Caco-2 (cell line): ENCODE measurements around the gene SIAH2. TPM values are rescaled to one million over a fixed set of nuclear protein-coding genes. Genes with fewer than 3 reads are reported as not detected.

Experiments used
- BruUV-seq: library from RNA; stranded (reverse); fragments of 400-500 nt; replicated peaks from 2 replicates; lab custom pipeline; 2021; lab: Mats Ljungman, UMichigan
- CTCF ChIA-PET: fragments of 300-600 bp; sonication (Branson Sonifier 250); formaldehyde crosslinking; loops from one replicate; lab custom pipeline; 2022; ENCODE audit warnings: antibody characterized with exemption; lab: Charles Lee
- POLR2A ChIA-PET: fragments of 300-600 bp; sonication (Branson Sonifier 250); formaldehyde crosslinking; loops from one replicate; lab custom pipeline; 2022; ENCODE audit warnings: antibody characterized with exemption; lab: Charles Lee
- DNase-seq, 2 experiments: peaks; one replicate each; pipeline versions ENCODE4 v3.0.0 to v3.0.0-alpha.2; 2020 to 2022
- H3K27me3 ChIP-seq: replicated peaks from 2 replicates; pipeline ENCODE4 v1.6.0; 2011; ENCODE audit warnings: low read length; ENCODE audit not compliant: control insufficient read depth, insufficient read depth
- H3K36me3 ChIP-seq: 2 replicates; pipeline ENCODE4 v1.5.1; 2011; ENCODE audit warnings: low read length; ENCODE audit not compliant: control insufficient read depth, insufficient read depth
- H3K4me1 ChIP-seq: fragments of 250-450 bp; sonication (Bioruptor Pico); 2 replicates; pipeline ENCODE4 v1.5.1; 2020; ENCODE audit warnings: mild to moderate bottlenecking
- H3K4me3 ChIP-seq: 2 replicates; pipeline ENCODE4 v1.5.1; 2011; ENCODE audit warnings: low read depth, mild to moderate bottlenecking, control low read depth, low read length
- H3K9me3 ChIP-seq: fragments of 250-450 bp; sonication (Bioruptor Pico); 2 replicates; pipeline ENCODE4 v1.5.1; 2020; ENCODE audit warnings: mild to moderate bottlenecking, moderate library complexity
- H3K27ac Mint-ChIP-seq: one replicate; pipeline ENCODE4 v1.8.0; 2022; ENCODE audit warnings: mixed read lengths; ENCODE audit not compliant: unreplicated experiment
- H3K27me3 Mint-ChIP-seq: one replicate; pipeline ENCODE4 v1.8.0; 2022; ENCODE audit warnings: mixed read lengths; ENCODE audit not compliant: insufficient read depth, unreplicated experiment
- H3K36me3 Mint-ChIP-seq: one replicate; pipeline ENCODE4 v1.8.0; 2022; ENCODE audit warnings: mild to moderate bottlenecking, mixed read lengths; ENCODE audit not compliant: insufficient read depth, unreplicated experiment
- H3K4me1 Mint-ChIP-seq: one replicate; pipeline ENCODE4 v1.8.0; 2022; ENCODE audit warnings: low read depth, mixed read lengths; ENCODE audit not compliant: unreplicated experiment
- H3K4me3 Mint-ChIP-seq: one replicate; pipeline ENCODE4 v1.8.0; 2022; ENCODE audit warnings: mild to moderate bottlenecking, moderate library complexity, mixed read lengths; ENCODE audit not compliant: unreplicated experiment
- H3K9me3 Mint-ChIP-seq: one replicate; pipeline ENCODE4 v1.8.0; 2022; ENCODE audit warnings: mixed read lengths; ENCODE audit not compliant: unreplicated experiment
- intact Hi-C: fragments of 100-400 bp; cut with micrococcal nuclease; formaldehyde crosslinking; loops from one replicate; pipeline ENCODE4 v1.10.0; 2022; ENCODE audit not compliant: unreplicated experiment
- total RNA-seq: library from RNA; stranded (reverse); gene quantifications from 2 replicates; pipeline ENCODE4 v1.2.3, GENCODE V29; 2022
- TF ChIP-seq, protein P1 (sequence below), 2 experiments: fragments of 200-600 bp in 1 of 2; IDR thresholded peaks; 1 replicate in 1 of 2; 2 replicates in 1 of 2; pipeline versions ENCODE4 v1.5.1 to v1.8.0; 2011 to 2022; ENCODE audit warnings: antibody characterized with exemption in 1 of 2, control low read depth in 1 of 2, inconsistent platforms in 1 of 2, low read depth in 1 of 2, low read length in 1 of 2, mild to moderate bottlenecking in 1 of 2, moderate library complexity in 1 of 2; ENCODE audit not compliant: insufficient read depth in 1 of 2, severe bottlenecking in 1 of 2, unreplicated experiment in 1 of 2

Gene SIAH2
- total RNA-seq, 1 experiment from 2014 or later, result 25.6 TPM

DNA sequence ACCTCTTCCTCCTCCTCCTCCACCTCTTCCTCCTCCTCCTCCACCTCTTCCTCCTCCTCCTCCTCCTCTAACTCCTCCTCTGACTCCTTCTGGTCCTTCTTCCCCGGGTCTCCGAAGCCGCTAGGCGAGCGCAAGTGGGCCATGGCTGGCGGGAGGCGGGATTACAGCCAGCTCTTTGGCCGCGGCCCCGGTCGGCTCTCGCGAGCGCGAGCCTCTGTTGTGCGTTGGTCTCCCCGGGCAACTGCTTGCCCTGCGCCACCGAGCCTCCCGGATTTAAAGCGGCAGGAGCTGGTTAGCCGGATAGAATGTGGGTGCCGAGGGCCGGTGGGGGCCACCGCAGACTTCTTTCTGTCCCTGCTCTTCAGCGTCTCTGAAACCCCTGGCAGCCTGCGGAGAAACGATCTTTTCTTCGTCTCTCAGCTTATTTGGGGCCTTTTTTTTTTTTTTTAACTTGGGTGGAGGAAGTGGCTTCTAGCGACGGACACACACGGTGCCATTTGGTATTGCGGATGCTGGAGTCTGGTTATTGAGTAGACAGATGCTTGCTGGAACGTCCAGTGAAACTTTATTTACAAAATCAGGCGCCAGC lies 59.1 kb downstream of the SIAH2 start, which contains the start of gene ERICH6:
Gene ERICH6 (minus strand): TSS at position 165 of the 589 bp plus-strand sequence. CDS start 22 bp downstream, at position 143.
- H3K27me3 Mint-ChIP-seq, result peaks cover 3% of the 10 kb centered on the region
- peak within 1 kb of the TSS; percentile 96 for H3K27ac Mint-ChIP-seq
- ChIA-PET CTCF (interaction anchor here (0.6 to 1.1 kb wide), 6 partner anchors 30 to 221 kb away, joined by 3 to 11 read pairs (median 6); partner anchors contain the start of gene SIAH2), POLR2A (interaction anchor here (0.6 to 2.1 kb wide), 7 partner anchors 14 to 444 kb away, joined by 3 to 18 read pairs (median 4); partner anchors contain the start of genes EIF2A, SELENOT, SERP1 and SIAH2)
- H3K4me3 Mint-ChIP-seq, result peak within 1 kb of the TSS; percentile 95
- H3K36me3 Mint-ChIP-seq, result peaks cover 13% of the 10 kb centered on the region
- Histone ChIP-seq H3K4me3 (peak within 1 kb of the TSS; percentile 52), H3K9me3 (no peaks in the 10 kb centered on the region), H3K4me1 (no peaks in the 10 kb centered on the region), H3K36me3 (no peaks in the 10 kb centered on the region), H3K27me3 (no peaks in the 10 kb centered on the region)
- TF ChIP-seq, protein P1, sequence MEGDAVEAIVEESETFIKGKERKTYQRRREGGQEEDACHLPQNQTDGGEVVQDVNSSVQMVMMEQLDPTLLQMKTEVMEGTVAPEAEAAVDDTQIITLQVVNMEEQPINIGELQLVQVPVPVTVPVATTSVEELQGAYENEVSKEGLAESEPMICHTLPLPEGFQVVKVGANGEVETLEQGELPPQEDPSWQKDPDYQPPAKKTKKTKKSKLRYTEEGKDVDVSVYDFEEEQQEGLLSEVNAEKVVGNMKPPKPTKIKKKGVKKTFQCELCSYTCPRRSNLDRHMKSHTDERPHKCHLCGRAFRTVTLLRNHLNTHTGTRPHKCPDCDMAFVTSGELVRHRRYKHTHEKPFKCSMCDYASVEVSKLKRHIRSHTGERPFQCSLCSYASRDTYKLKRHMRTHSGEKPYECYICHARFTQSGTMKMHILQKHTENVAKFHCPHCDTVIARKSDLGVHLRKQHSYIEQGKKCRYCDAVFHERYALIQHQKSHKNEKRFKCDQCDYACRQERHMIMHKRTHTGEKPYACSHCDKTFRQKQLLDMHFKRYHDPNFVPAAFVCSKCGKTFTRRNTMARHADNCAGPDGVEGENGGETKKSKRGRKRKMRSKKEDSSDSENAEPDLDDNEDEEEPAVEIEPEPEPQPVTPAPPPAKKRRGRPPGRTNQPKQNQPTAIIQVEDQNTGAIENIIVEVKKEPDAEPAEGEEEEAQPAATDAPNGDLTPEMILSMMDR (IDR thresholded peaks at IDR 0.05; ENCODE audit: insufficient read depth in 1 of 2, low read depth in 1 of 2, low read length in 1 of 2, severe bottlenecking in 1 of 2, unreplicated experiment in 1 of 2), result no peak
- BruUV-seq, result no TSS peak
- H3K4me1 Mint-ChIP-seq, result no peaks in the 10 kb centered on the region
- DNase-seq, result peak; percentile 90 to 93
- no peaks in the 10 kb centered on the region for H3K9me3 Mint-ChIP-seq
- intact Hi-C loops, result loop anchor here (5.0 kb wide), 1 partner anchor 102 kb away; the partner anchor contains the start of gene SELENOT

DNA sequence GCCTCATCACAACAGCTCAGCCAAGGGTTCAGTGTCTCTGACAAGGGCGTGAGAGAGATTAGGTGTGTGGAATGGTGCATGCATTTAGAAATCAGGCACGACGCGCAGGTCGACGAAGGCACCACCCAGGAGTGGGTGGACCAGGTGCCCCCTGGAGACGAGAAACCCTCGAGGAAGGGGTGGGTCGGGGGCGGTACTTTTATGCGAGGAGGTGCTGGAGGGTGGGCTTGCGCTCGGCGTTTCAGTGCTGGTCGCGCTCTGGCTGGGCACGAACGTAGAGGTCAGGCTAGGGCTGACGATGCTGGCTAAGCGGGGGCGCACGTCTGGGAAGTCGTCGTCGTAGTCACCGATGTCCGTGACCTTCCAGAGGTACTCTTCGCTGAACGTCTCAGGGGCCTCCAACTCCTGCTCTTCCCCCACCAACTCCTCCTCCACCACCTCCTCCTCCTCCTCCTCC lies 59.6 kb downstream of the SIAH2 start:
- ChIA-PET POLR2A (interaction anchor here (0.6 to 2.1 kb wide), 5 partner anchors 59 to 444 kb away, joined by 3 to 18 read pairs (median 6); partner anchors contain the start of genes EIF2A, SELENOT, SERP1 and SIAH2), CTCF (interaction anchor here (0.6 to 1.1 kb wide), 6 partner anchors 30 to 221 kb away, joined by 3 to 11 read pairs (median 6); partner anchors contain the start of gene SIAH2)
- Mint-ChIP-seq H3K36me3 (peaks cover 13% of the 10 kb centered on the region), H3K4me3 (peak overlapping the region; percentile 95), H3K4me1 (no peaks in the 10 kb centered on the region), H3K27ac (peak overlapping the region; percentile 96), H3K9me3 (no peaks in the 10 kb centered on the region), H3K27me3 (peaks cover 3% of the 10 kb centered on the region)
- H3K27me3 ChIP-seq, result no peaks in the 10 kb centered on the region
- peak in 1 of 2 experiments; percentile 19 for DNase-seq
- BruUV-seq, result no TSS peak
- no peaks in the 10 kb centered on the region for H3K9me3 ChIP-seq
- H3K36me3 ChIP-seq, result no peaks in the 10 kb centered on the region
- TF ChIP-seq, protein P1 (IDR thresholded peaks at IDR 0.05; ENCODE audit: insufficient read depth in 1 of 2, low read depth in 1 of 2, low read length in 1 of 2, severe bottlenecking in 1 of 2, unreplicated experiment in 1 of 2), result no peak
- peak overlapping the region; percentile 52 for H3K4me3 ChIP-seq
- no peaks in the 10 kb centered on the region for H3K4me1 ChIP-seq
- intact Hi-C loops, result loop anchor here (5.0 kb wide), 1 partner anchor 101 kb away; the partner anchor contains the start of gene SELENOT

DNA sequence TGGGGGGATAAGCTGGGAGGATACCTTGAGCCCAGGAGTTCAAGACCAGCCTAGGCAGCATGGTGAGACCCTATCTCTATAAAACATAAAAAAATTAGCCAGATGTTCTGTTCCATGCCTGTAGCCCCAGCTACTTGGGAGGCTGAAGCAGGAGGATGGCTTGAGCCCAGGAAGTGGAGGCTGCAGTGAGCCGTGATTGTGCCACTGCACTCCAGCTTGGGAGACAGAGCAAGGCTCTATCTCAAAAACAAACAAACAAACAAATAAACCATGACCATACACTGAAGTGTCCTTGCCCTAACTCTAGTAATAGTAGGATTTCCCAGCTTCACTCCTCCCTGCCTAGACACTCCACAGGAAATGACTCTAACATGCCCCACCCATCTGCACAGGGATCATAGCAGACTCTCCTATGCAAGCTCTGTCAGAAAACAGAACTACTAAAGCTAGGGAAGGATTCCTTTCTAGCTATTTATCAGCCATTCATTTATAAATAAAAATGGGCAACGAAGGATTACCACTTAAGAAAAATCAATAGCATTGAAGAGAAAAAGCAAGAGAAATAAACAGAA lies 63.8 kb downstream of the SIAH2 start:
- Histone ChIP-seq H3K27me3 (no peaks in the 10 kb centered on the region), H3K9me3 (no peaks in the 10 kb centered on the region), H3K4me3 (no peak overlapping the region), H3K4me1 (no peaks in the 10 kb centered on the region), H3K36me3 (no peaks in the 10 kb centered on the region)
- no peak for DNase-seq
- H3K27ac Mint-ChIP-seq, result no peak overlapping the region
- no peaks in the 10 kb centered on the region for H3K9me3 Mint-ChIP-seq
- H3K4me1 Mint-ChIP-seq, result no peaks in the 10 kb centered on the region
- TF ChIP-seq, protein P1 (IDR thresholded peaks at IDR 0.05; ENCODE audit: insufficient read depth in 1 of 2, low read depth in 1 of 2, low read length in 1 of 2, severe bottlenecking in 1 of 2, unreplicated experiment in 1 of 2), result no peak
- intact Hi-C loops, result no loop called here
- BruUV-seq, result no TSS peak
- peaks cover 12% of the 10 kb centered on the region for H3K27me3 Mint-ChIP-seq
- H3K4me3 Mint-ChIP-seq, result no peak overlapping the region
- peaks cover 13% of the 10 kb centered on the region for H3K36me3 Mint-ChIP-seq
- ChIA-PET CTCF (no interaction called here), POLR2A (no interaction called here)
